Prostate gland (tissue), 2 donors: ENCODE results near the gene RPS6KA2.

Source experiments
- CTCF ChIP-seq, 4 experiments: fragments of 200-600 bp in 2 of 4; fragments of 450-650 bp in 2 of 4; sonication (generic) in 2 of 4; IDR thresholded peaks; 1 replicate in 3 of 4; 2 replicates in 1 of 4; pipeline ENCODE4 v1.5.1; 2016 to 2019; ENCODE audit warnings: antibody characterized with exemption in 4 of 4, mild to moderate bottlenecking in 2 of 4, moderate library complexity in 2 of 4
- POLR2A ChIP-seq: fragments of 450-650 bp; IDR thresholded peaks from one replicate; pipeline ENCODE4 v1.6.1; 2016; ENCODE audit warnings: antibody characterized with exemption, mild to moderate bottlenecking

- TF ChIP-seq CTCF (IDR thresholded peaks at IDR 0.05) (no peak), POLR2A (no peak)
Observed at GRCh38 chr6:166584155-166584554, 42.9 kb downstream of the RPS6KA2 start.
